ENCODE measurements around the gene PRKAG2.

GRCh38 chr7:151876899-151877777, at the start of gene PRKAG2:
- no peak for TF ChIP-seq SPI1 (IDR thresholded peaks at IDR 0.05; ENCODE audit: low read depth, low read length)
- no peak for TF ChIP-seq POLR2AphosphoS5 (IDR thresholded peaks at IDR 0.05; ENCODE audit: low read depth, low read length)
- no peak for TF ChIP-seq POLR2A (IDR thresholded peaks at IDR 0.05; ENCODE audit: low read depth, low read length)

Data from GM12891 (cell line).